HepG2 (cell line): ENCODE measurements around the gene HELZ2. TPM values are rescaled to one million over a fixed set of nuclear protein-coding genes. Genes with fewer than 3 reads are reported as not detected.
A peak's percentile ranks its signal among the peaks of the same experiment; 100 is the strongest.

Experiments
- CAMTA2 ChIP-seq: sonication (generic); formaldehyde crosslinking; IDR thresholded peaks from 2 replicates; pipeline ENCODE4 v1.4.0; 2020; ENCODE audit warnings: mild to moderate bottlenecking, missing genetic modification reagents, borderline replicate concordance
- CREB1 ChIP-seq, 2 experiments: fragments of 450-650 bp in 1 of 2; IDR thresholded peaks; 2 replicates each; pipeline ENCODE4 v1.6.1; 2016 to 2017; ENCODE audit warnings: control low read depth in 1 of 2, mild to moderate bottlenecking in 1 of 2, missing compliant biosample characterization in 1 of 2, missing genetic modification characterization in 1 of 2
- CTCF ChIP-seq: sonication (generic); formaldehyde crosslinking; IDR thresholded peaks from 2 replicates; pipeline ENCODE4 v1.5.0; 2020; ENCODE audit warnings: mild to moderate bottlenecking, missing genetic modification reagents, moderate library complexity
- EED ChIP-seq: sonication (generic); formaldehyde crosslinking; IDR thresholded peaks from 2 replicates; pipeline ENCODE4 v1.5.0; 2020; ENCODE audit warnings: mild to moderate bottlenecking, missing genetic modification reagents
- EP300 ChIP-seq, 3 experiments: sonication (generic) in 1 of 3; formaldehyde crosslinking in 1 of 3; IDR thresholded peaks; 2 replicates each; pipeline versions ENCODE4 v1.5.1 to v1.6.1; 2011 to 2020; ENCODE audit warnings: low read depth in 2 of 3, low read length in 2 of 3, borderline replicate concordance in 1 of 3, improper control_type of control experiment in 1 of 3, mild to moderate bottlenecking in 1 of 3, missing genetic modification reagents in 1 of 3, moderate library complexity in 1 of 3
- ERF ChIP-seq: IDR thresholded peaks from 2 replicates; pipeline ENCODE4 v1.6.1; 2018; ENCODE audit warnings: missing biosample characterization, missing genetic modification reagents
- FOXJ3 ChIP-seq: sonication (generic); formaldehyde crosslinking; IDR thresholded peaks from 2 replicates; pipeline ENCODE4 v1.4.0; 2020; ENCODE audit warnings: missing genetic modification reagents, mild to moderate bottlenecking, borderline replicate concordance
- GATAD1 ChIP-seq: IDR thresholded peaks from 2 replicates; pipeline ENCODE4 v1.6.1; 2016; ENCODE audit warnings: missing genetic modification reagents, missing compliant biosample characterization
- HOXA3 ChIP-seq: sonication (generic); formaldehyde crosslinking; IDR thresholded peaks from 2 replicates; pipeline ENCODE4 v1.5.0; 2020; ENCODE audit warnings: missing genetic modification reagents
- LCORL ChIP-seq, 2 experiments: fragments of 450-650 bp in 1 of 2; sonication (generic) in 1 of 2; formaldehyde crosslinking in 1 of 2; IDR thresholded peaks; 2 replicates each; pipeline versions ENCODE4 v1.5.0 to v1.6.1; 2017 to 2020; ENCODE audit warnings: antibody characterized with exemption in 1 of 2, missing genetic modification reagents in 1 of 2
- MED1 ChIP-seq: sonication (generic); formaldehyde crosslinking; IDR thresholded peaks from 2 replicates; pipeline ENCODE4 v1.4.0; 2020; ENCODE audit warnings: missing genetic modification reagents
- NFE2L1 ChIP-seq: sonication (generic); formaldehyde crosslinking; IDR thresholded peaks from 2 replicates; pipeline ENCODE4 v1.4.0; 2020; ENCODE audit warnings: missing genetic modification reagents, mild to moderate bottlenecking, borderline replicate concordance
- NFIB ChIP-seq: sonication (generic); formaldehyde crosslinking; IDR thresholded peaks from 2 replicates; pipeline ENCODE4 v1.9.0; 2021; ENCODE audit warnings: missing genetic modification reagents, mild to moderate bottlenecking, borderline replicate concordance
- RAD21 ChIP-seq: fragments of 450-650 bp; formaldehyde crosslinking; IDR thresholded peaks from 2 replicates; pipeline ENCODE4 v1.5.0; 2020; ENCODE audit warnings: mild to moderate bottlenecking
- REPIN1 ChIP-seq: sonication (generic); formaldehyde crosslinking; IDR thresholded peaks from 2 replicates; pipeline ENCODE4 v1.8.0; 2022; ENCODE audit warnings: missing genetic modification reagents, low read depth, mild to moderate bottlenecking, borderline replicate concordance
- ZBTB14 ChIP-seq: sonication (generic); formaldehyde crosslinking; IDR thresholded peaks from 2 replicates; pipeline ENCODE4 v1.4.0; 2020; ENCODE audit warnings: missing genetic modification reagents
- ZNF138 ChIP-seq: sonication (generic); formaldehyde crosslinking; IDR thresholded peaks from 2 replicates; pipeline ENCODE4 v1.5.0; 2020; ENCODE audit warnings: mild to moderate bottlenecking, low read depth, missing genetic modification reagents
- ZNF280B ChIP-seq: sonication (generic); formaldehyde crosslinking; IDR thresholded peaks from 2 replicates; pipeline ENCODE4 v1.5.0; 2020; ENCODE audit warnings: missing genetic modification reagents, mild to moderate bottlenecking, borderline replicate concordance
- ZNF614 ChIP-seq: IDR thresholded peaks from 2 replicates; pipeline ENCODE4 v1.6.1; 2018; ENCODE audit warnings: missing biosample characterization, missing genetic modification reagents, inconsistent platforms, borderline replicate concordance
- ZNF691 ChIP-seq: sonication (generic); formaldehyde crosslinking; IDR thresholded peaks from 2 replicates; pipeline ENCODE4 v1.4.0; 2020; ENCODE audit warnings: missing genetic modification reagents, low read depth, mild to moderate bottlenecking, borderline replicate concordance
- ZNF768 ChIP-seq: sonication (generic); formaldehyde crosslinking; IDR thresholded peaks from 2 replicates; pipeline ENCODE4 v1.4.0; 2020; ENCODE audit warnings: missing genetic modification reagents
- polyA plus RNA-seq, 8 experiments: library from polyadenylated mRNA; depleted of rRNA in 3 of 8; stranded (reverse) in 7 of 8; unstranded in 1 of 8; fragments of >200 nt; fragmentation: Illumina TruSeq in 4 of 8; extraction: Trizol in 4 of 8; gene quantifications; 2 replicates each; pipeline versions ENCODE4 v1.2.1 to v1.2.3, GENCODE V29; 2011 to 2016; ENCODE audit warnings: low read depth in 4 of 8, missing spikeins in 1 of 8, mixed read lengths in 1 of 8; ENCODE audit not compliant: insufficient read depth in 1 of 8
- total RNA-seq, 5 experiments: library from RNA; depleted of rRNA; stranded (reverse); fragments of >200 nt; fragmentation: Illumina TruSeq; extraction: Trizol; gene quantifications; 2 replicates each; pipeline ENCODE4 v1.2.3, GENCODE V29; 2016; ENCODE audit warnings: low read depth in 1 of 5

HELZ2 gene
- total and polyA plus RNA-seq, 2 of the 13 experiments (the other 11 are each of a cell fraction or from before 2014, with no cell fraction given), result 9.6 to 10.1 TPM

GRCh38 chr20:63580796-63581461, 6.9 kb upstream of the HELZ2 start (continued):
- 0 out of 2 replicates have a peak, but pooled peaks have one; percentile 57 for TF ChIP-seq ZNF280B
- TF ChIP-seq CREB1 (IDR thresholded peaks at IDR 0.05), result peak; percentile 13; the same call in 1 of the 2 replicates
- TF ChIP-seq CREB1 (CRISPR knock-in tag; IDR thresholded peaks at IDR 0.05), result no peak
- TF ChIP-seq CTCF, result peak; percentile 95
- TF ChIP-seq ZNF614 (CRISPR knock-in tag), result peak; percentile 57; the same call in 1 of the 2 replicates
- peak; percentile 66; the same call in 1 of the 2 replicates for TF ChIP-seq ERF (CRISPR knock-in tag)
- TF ChIP-seq RAD21 (CRISPR knock-in tag), result peak; percentile 93
- no peak for TF ChIP-seq ZNF768 (CRISPR knock-in tag)
- no peak for TF ChIP-seq EED (CRISPR knock-in tag)
- TF ChIP-seq GATAD1, result peak; percentile 33; the same call in 1 of the 2 replicates
- TF ChIP-seq ZNF691 (CRISPR knock-in tag), result 0 out of 2 replicates have a peak, but pooled peaks have one; percentile 38
- no peak for TF ChIP-seq ZNF138 (CRISPR knock-in tag)
- 0 out of 2 replicates have a peak, but pooled peaks have one; percentile 50 for TF ChIP-seq CAMTA2 (CRISPR knock-in tag)
- no peak for TF ChIP-seq NFE2L1 (CRISPR knock-in tag)
- TF ChIP-seq MED1 (CRISPR knock-in tag), result peak; percentile 26; the same call in 1 of the 2 replicates
- TF ChIP-seq NFIB, result 0 out of 2 replicates have a peak, but pooled peaks have one; percentile 28
- TF ChIP-seq FOXJ3 (CRISPR knock-in tag), result no peak
- peak; percentile 33; the same call in 1 of the 2 replicates for TF ChIP-seq HOXA3
- no peak for TF ChIP-seq ZBTB14 (CRISPR knock-in tag)
- TF ChIP-seq REPIN1 (CRISPR knock-in tag), result peak; percentile 50; the same call in 1 of the 2 replicates
- TF ChIP-seq EP300 (IDR thresholded peaks at IDR 0.05; ENCODE audit: low read depth in 2 of 2, low read length in 2 of 2), result no peak
- 0 out of 2 replicates have a peak, but pooled peaks have one; percentile 11 for TF ChIP-seq EP300 (CRISPR knock-in tag; IDR thresholded peaks at IDR 0.05; ENCODE audit: borderline replicate concordance)
- TF ChIP-seq LCORL (IDR thresholded peaks at IDR 0.05), result no peak
- TF ChIP-seq LCORL (CRISPR knock-in tag; IDR thresholded peaks at IDR 0.05), result peak; percentile 51; the same call in 1 of the 2 replicates
